GM12874 (cell line): ENCODE measurements around the gene ARPC3.

ENCODE experiments used
- CTCF ChIP-seq: IDR thresholded peaks from 2 replicates; pipeline ENCODE4 v1.5.1; 2011; ENCODE audit warnings: low read depth, mild to moderate bottlenecking, control low read depth, low read length, moderate library complexity; ENCODE audit not compliant: insufficient read depth

ARPC3 gene

DNA sequence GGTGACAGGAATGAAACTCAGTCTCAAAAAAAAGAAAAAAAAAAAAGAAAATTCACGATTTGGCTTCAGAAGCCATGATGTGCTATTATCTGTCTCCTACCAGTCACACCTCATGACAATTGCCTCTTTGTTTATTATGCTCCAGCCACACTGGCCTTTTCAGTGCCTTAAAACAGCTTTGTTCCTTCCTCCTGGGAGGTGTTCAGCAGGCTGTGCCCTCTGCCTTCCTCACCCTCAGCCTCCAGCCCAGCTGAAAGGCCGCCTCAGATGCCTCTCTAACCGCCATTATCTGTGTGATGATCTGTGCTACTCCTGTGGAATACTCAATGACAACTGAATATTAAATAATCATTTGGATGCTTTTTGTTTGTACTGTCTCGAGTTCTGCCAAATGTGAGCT is 8.6 kb upstream of the ARPC3 start:
- no peak for TF ChIP-seq CTCF

- no peak for TF ChIP-seq CTCF
Observed at GRCh38 chr12:110453569-110454296, 3.6 kb upstream of the ARPC3 start.

DNA sequence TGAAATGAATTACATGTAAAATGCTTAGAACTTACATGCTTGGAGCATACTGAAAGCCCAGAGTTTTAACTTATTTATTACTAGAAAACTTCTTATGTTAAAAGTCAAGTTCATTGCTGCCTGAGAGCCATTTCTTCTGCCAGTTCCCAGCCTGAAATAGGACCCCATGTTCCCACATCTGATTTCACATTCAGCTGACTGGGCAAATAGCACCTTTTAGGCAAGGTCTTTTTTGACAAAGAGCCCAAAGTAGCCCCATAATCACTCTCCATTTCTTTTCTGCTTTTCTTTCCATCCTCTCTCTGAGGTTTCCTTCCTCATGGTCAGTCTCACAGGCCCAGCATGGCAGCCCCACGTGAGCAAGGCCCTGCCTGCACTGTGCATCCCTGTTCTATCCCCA is 1.1 kb upstream of the ARPC3 start:
- TF ChIP-seq CTCF, result no peak

DNA sequence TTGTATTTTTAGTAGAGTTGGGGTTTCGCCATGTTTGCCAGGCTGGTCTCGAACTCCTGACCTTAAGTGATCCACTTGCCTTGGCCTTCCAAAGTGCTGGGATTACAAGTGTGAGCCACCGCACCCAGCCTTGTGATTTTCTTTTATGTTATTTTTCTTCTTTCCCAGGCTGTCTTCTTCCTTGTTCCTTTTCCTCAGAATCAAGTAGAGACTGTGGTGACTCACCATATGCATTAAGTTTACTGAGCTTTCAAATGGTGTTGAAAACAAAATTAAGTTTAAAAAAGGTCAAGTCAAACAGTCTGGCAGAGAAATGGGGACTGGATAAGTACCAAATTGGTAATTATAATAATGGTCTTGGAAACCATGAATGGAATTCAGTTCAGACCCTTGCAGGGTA is 5.7 kb downstream of the ARPC3 start:
- no peak for TF ChIP-seq CTCF

DNA sequence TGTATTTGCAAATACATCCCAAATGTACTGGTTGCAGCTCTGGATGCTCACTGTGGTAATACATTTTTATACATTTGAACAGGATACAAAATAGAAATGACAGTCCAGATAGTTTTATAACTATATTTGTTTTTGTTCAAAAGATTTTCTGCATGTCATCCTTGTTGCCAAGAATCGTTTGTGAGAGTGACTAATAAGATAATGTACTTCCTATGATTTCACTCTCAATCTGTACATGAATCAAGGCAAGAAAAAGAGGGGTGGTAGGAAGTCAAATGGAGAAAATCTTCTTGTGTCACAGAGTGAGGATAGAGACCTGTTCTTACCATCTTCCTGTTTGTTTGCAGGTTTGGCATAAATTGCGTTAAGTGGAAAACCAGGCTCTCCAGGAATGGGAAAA is 13.9 kb downstream of the ARPC3 start:
- no peak for TF ChIP-seq CTCF

- TF ChIP-seq CTCF, result no peak
Observed at GRCh38 chr12:110431957-110432587, 18.1 kb downstream of the ARPC3 start.

DNA sequence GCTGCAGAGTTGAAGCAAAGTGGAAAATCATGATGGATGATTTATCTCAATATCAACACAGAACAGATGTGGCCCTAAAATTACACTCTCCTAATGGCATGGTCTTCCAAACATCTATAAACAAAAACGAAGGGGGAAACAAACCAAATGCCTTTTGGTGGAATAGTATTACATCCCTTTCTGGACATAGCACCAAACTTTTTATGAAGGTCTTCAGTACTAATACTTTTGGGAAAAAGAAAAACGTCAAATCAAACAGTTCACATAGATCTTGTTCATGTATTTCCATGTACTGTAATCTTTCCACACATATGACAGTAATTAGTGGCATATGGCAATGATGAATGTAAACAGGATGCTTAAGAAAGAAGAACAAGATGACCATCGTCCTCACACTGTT is 23.7 kb downstream of the ARPC3 start:
- no peak for TF ChIP-seq CTCF
